HG02852 (cell line): ENCODE data around the gene LARGE1.

Experiments used
- ATAC-seq: cut with Tn5 transposase; IDR thresholded peaks from one replicate; pipeline ENCODE4 v1.9.1; 2021; ENCODE audit warnings: mild to moderate bottlenecking, moderate library complexity; ENCODE audit not compliant: unreplicated experiment

The LARGE1 gene

GRCh38 chr22:33669746-33670145, 250.5 kb downstream of the LARGE1 start:
- no peak for ATAC-seq

GRCh38 chr22:33666961-33667619, 253.2 kb downstream of the LARGE1 start:
- ATAC-seq = no peak

- no peak for ATAC-seq
Observed at GRCh38 chr22:33666279-33666960, 253.9 kb downstream of the LARGE1 start.

GRCh38 chr22:33659448-33659847, 260.8 kb downstream of the LARGE1 start:
- no peak for ATAC-seq

- no peak for ATAC-seq
Observed at GRCh38 chr22:33658775-33659174, 261.5 kb downstream of the LARGE1 start.

GRCh38 chr22:33657670-33658069, 262.6 kb downstream of the LARGE1 start:
- no peak for ATAC-seq

GRCh38 chr22:33656808-33657628, 263.3 kb downstream of the LARGE1 start:
- ATAC-seq = no peak

GRCh38 chr22:33654173-33654895, 265.9 kb downstream of the LARGE1 start:
- no peak for ATAC-seq

GRCh38 chr22:33653532-33654063, 266.7 kb downstream of the LARGE1 start:
- ATAC-seq = no peak

GRCh38 chr22:33652615-33653014, 267.7 kb downstream of the LARGE1 start:
- ATAC-seq = no peak

- no peak for ATAC-seq
Observed at GRCh38 chr22:33650244-33650643, 270.0 kb downstream of the LARGE1 start.

- no peak for ATAC-seq
Observed at GRCh38 chr22:33648478-33648877, 271.8 kb downstream of the LARGE1 start.

- no peak for ATAC-seq
Observed at GRCh38 chr22:33640900-33641299, 279.4 kb downstream of the LARGE1 start.

GRCh38 chr22:33639588-33640254, 280.6 kb downstream of the LARGE1 start:
- no peak for ATAC-seq

- ATAC-seq = no peak
Observed at GRCh38 chr22:33635766-33636165, 284.5 kb downstream of the LARGE1 start.

GRCh38 chr22:33631777-33632176, 288.5 kb downstream of the LARGE1 start:
- no peak for ATAC-seq

GRCh38 chr22:33625959-33626358, 294.3 kb downstream of the LARGE1 start:
- ATAC-seq = no peak

GRCh38 chr22:33620085-33620484, 300.2 kb downstream of the LARGE1 start:
- ATAC-seq = no peak

- ATAC-seq = no peak
Observed at GRCh38 chr22:33606504-33606903, 313.8 kb downstream of the LARGE1 start.

GRCh38 chr22:33605666-33606065, 314.6 kb downstream of the LARGE1 start:
- ATAC-seq = no peak
